GM19238 (cell line): ENCODE data around the gene GSE1.

Source experiments
- DNase-seq: peaks from one replicate; pipeline ENCODE4 v3.0.0; 2011; ENCODE audit warnings: low spot score; ENCODE audit not compliant: insufficient read length

The GSE1 gene

GRCh38 chr16:85573696-85574641 lies 39.2 kb upstream of the GSE1 start:
- no peak for DNase-seq

- no peak for DNase-seq
Observed at GRCh38 chr16:85574672-85575475, 38.2 kb upstream of the GSE1 start.

GRCh38 chr16:85575920-85576319 lies 37.2 kb upstream of the GSE1 start:
- DNase-seq = no peak

DNA sequence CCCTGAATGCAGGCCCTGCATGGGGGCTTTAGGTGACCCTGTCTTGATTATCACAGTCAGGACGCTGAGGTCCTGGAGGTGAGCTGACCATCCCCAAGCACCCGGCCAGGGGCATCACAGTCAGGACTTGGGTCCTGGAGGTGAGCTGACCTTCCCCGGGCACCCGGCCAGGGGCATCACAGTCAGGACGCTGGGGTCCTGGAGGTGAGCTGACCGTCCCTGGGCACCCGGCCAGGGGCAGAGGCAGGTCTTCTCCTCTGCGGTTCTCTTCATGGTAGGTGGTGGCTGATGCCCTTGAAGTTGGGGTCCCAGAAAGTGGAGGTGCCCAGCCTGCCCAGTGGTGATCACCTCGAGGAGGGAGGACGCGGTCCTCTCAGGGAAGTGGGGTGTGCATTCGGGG lies 36.2 kb upstream of the GSE1 start:
- DNase-seq = no peak

GRCh38 chr16:85577899-85578598 lies 35.1 kb upstream of the GSE1 start:
- no peak for DNase-seq

DNA sequence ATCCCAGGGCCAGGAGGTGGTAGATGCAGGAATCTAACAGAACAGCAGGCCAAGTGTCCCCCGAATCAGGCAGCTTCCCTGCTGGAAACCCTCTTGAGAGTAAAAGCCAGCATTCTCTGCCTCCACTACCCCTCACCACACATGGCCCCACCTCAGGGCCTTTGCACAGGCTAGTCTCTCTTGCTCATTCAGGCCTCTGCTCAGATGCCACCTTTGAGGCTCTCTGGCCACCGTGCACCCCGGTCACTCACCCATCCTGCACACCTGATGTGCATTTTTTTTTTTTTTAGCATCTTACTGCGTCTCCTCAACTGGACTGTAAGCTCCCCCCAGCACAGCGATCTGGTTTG lies 34.5 kb upstream of the GSE1 start:
- DNase-seq = no peak

GRCh38 chr16:85579191-85579590 lies 33.9 kb upstream of the GSE1 start:
- no peak for DNase-seq

- no peak for DNase-seq
Observed at GRCh38 chr16:85579923-85580580, 33.1 kb upstream of the GSE1 start.

DNA sequence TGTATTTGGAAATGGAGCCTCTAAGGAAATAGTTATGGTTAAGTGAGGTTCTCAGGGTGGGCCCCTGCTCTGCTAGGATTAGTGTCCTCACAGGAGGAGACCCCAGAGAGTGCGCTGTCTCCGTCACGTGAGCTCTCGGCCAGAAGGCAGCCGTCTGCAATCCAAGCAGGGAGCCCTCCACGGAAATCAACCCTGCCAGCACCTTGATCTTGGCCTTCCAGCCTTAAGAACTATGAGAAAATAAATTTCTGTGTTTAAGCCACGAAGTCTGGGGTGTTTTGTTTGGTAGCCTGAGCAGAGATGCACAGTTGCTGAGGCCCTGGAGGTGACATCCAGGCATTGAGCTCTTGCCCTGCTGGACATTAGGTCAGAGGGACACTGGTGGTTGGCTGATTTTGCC lies 32.4 kb upstream of the GSE1 start:
- no peak for DNase-seq

GRCh38 chr16:85582229-85582991 lies 30.7 kb upstream of the GSE1 start:
- no peak for DNase-seq

DNA sequence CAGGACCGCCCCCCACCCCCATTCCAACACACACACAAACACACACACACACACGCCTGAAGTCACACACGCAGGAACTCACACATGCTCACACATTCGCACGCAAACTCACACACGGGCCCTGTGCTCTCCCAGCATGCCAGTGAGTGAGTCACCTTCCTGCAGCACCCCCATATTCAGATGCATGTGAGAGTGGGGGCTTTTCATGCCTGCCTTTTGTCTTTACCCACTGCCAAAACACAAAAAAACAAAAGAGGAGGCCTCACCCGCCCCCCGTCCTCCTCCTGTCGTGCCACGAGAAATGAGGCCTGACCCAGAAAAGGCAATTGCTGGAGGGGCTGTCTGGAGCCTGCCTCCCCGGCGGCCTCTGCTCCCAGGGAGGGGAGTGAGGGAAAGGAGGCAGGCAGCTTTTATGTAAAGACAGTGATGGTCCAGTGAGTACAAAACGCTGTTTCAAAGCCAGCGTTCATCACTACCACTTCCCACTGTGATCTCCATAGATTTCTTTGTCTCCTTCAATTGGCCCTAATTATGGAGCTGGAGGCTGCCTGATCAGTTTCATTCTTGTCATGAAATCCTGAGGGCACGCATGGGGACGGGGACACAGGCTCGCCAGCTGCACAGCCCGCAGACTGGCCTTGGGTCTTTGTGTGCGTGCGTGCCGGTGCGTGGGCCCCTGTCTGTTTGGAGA lies 29.5 kb upstream of the GSE1 start:
- no peak for DNase-seq

DNA sequence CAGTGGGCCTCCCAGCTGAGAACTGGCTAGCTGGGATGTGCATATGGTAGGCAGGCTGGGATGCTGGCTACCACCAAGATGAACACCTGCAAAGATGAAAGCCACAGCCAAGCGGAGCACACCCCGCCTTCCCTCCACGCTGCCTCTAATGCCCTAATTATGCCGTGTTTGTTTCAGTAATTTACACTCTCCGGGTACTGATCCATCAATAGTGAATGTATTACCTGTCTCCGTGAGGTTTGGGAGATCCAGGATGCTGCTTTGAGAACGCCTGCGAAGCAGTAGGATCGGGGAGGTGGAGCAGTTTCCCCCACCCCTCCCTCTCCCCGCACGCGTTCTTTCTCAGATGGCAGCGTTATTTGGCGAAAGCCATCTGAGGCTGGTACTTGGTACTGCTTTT lies 28.9 kb upstream of the GSE1 start:
- no peak for DNase-seq

DNA sequence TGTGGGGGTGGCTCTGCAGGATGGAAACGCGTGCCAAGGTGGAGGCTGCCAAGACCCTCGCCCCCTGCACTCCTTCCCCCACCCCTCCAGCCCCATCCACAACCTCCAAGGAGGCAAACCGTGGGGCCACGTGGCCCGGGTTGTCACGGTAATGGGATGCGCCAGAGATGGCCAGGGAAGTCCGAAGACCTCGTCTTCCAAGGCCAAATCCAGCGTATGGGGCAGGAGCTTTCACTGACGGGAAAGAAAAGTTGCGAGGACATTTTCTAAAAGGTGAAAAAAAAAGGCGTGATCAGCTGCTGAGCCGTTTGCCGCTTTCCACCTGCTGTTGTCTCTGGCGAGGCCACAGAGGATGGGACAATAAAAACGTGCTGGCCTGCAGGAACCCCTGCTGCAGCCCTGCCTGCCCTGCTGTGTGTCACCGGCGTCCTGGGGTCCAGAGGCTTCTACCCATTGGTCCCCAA lies 28.3 kb upstream of the GSE1 start:
- DNase-seq = no peak

GRCh38 chr16:85585711-85586110 lies 27.4 kb upstream of the GSE1 start:
- DNase-seq = no peak

GRCh38 chr16:85586380-85587104 lies 26.6 kb upstream of the GSE1 start:
- no peak for DNase-seq

DNA sequence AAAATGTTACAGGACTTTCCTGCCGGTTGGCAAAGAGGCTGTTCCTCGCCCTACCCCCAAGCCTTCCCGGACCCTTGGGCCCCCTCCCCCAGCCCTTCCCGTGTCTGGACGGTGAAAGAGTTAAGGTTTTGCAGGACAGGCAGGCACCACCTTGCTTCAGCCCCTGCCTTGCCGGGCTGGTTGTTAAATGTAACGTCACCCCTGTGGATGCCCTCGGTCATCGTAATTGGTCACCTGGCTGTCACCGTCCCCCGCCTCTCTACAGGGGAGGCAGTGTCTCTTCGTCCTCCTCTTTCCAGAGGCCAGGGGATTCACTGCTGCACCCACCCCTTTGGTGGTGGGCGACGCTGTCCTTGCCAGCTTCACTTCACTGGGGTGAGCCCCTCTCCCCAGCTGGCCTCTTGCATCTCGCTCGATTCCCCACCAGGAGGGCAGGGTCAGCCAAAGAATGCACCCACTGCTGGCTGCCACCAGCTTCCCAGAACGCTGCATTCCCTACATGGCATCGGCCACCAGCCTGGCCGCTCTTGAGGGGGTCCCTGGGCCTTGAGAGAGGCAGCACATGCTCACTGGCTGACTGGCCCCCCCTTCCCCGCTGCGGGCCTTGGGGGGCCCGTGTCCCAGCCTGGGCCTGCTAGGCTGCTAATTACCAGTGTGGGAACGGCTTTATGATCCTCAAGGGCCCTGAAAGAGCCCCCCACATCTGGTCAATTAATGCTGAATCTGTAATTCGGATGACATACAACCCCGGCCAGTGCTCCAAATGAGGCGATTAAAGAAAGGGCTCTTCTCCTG lies 25.2 kb upstream of the GSE1 start:
- no peak for DNase-seq

- no peak for DNase-seq
Observed at GRCh38 chr16:85588562-85589503, 24.3 kb upstream of the GSE1 start.
